Upper lobe of right lung (tissue), 1 donor: ENCODE results near the gene ZNF418. TPM values are rescaled to one million over a fixed set of nuclear protein-coding genes. Genes with fewer than 3 reads are reported as not detected.

ENCODE experiments used
- ATAC-seq: fragments of 200-7000 bp; cut with Tn5 transposase; one replicate; pipeline ENCODE4 v1.9.1; 2020; ENCODE audit warnings: mild to moderate bottlenecking, moderate library complexity
- DNase-seq: peaks from one replicate; pipeline ENCODE4 v3.0.0-alpha.2; 2020
- H3K27ac ChIP-seq: fragments of 200-600 bp; one replicate; pipeline ENCODE4 v1.8.0; 2022
- H3K27me3 ChIP-seq: fragments of 200-600 bp; one replicate; pipeline ENCODE4 v1.8.0; 2022; ENCODE audit warnings: mild to moderate bottlenecking
- H3K36me3 ChIP-seq: fragments of 200-600 bp; one replicate; pipeline ENCODE4 v1.8.0; 2022
- H3K4me1 ChIP-seq: fragments of 200-600 bp; one replicate; pipeline ENCODE4 v1.8.0; 2022
- H3K4me3 ChIP-seq: fragments of 200-600 bp; one replicate; pipeline ENCODE4 v1.8.0; 2022; ENCODE audit warnings: mild to moderate bottlenecking
- H3K9me3 ChIP-seq: fragments of 200-600 bp; one replicate; pipeline ENCODE4 v1.8.0; 2022
- intact Hi-C: fragments of 100-400 bp; cut with DNase I; formaldehyde crosslinking; loops from one replicate; pipeline ENCODE4 v1.11.0; 2022
- total RNA-seq: library from RNA; stranded (reverse); fragmentation: NEBNext Ultra II Directional; extraction: Animal tissue kit (Norgen Biotek cat#: 25700); gene quantifications from one replicate; pipeline ENCODE4 v1.2.1, GENCODE V29; 2021
- TF ChIP-seq, protein P1 (sequence below): fragments of 200-600 bp; IDR thresholded peaks from one replicate; pipeline ENCODE4 v1.8.0; 2022; ENCODE audit warnings: antibody characterized with exemption
- donor health status: DM: no; HTN: yes; CAD: no; lungs with severe emphysema.

ZNF418 gene
- total RNA-seq, 1 donor from 2014 or later: 5.0 TPM

DNA sequence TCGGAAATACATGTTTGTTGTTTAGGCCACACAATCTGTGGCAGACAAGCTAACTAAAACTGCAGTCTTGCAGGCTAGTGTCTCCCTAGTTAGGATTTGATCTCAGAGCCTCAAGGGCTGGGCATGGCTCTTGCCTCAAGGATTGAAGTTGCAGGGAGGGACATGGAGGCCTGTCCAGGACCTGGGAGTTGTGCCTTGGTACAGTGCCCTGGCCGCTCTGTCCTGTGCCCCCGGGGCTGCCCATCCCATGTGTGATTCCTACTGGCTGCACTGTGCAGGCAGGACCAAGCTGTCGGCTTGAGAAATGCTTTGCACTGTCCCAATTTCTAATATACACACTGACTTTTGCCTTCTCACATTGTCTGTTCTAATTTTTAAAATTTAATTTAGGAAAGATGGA is 19.8 kb upstream of the ZNF418 start:
- Histone ChIP-seq H3K27ac (no peak overlapping the region), H3K4me1 (no peaks in the 10 kb centered on the region), H3K36me3 (no peaks in the 10 kb centered on the region), H3K27me3 (no peaks in the 10 kb centered on the region), H3K9me3 (peaks cover 18% of the 10 kb centered on the region), H3K4me3 (no peak overlapping the region)
- DNase-seq (no peak), ATAC-seq (no peak)
- TF ChIP-seq, protein P1, sequence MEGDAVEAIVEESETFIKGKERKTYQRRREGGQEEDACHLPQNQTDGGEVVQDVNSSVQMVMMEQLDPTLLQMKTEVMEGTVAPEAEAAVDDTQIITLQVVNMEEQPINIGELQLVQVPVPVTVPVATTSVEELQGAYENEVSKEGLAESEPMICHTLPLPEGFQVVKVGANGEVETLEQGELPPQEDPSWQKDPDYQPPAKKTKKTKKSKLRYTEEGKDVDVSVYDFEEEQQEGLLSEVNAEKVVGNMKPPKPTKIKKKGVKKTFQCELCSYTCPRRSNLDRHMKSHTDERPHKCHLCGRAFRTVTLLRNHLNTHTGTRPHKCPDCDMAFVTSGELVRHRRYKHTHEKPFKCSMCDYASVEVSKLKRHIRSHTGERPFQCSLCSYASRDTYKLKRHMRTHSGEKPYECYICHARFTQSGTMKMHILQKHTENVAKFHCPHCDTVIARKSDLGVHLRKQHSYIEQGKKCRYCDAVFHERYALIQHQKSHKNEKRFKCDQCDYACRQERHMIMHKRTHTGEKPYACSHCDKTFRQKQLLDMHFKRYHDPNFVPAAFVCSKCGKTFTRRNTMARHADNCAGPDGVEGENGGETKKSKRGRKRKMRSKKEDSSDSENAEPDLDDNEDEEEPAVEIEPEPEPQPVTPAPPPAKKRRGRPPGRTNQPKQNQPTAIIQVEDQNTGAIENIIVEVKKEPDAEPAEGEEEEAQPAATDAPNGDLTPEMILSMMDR: no peak
- intact Hi-C loops: no loop called here

DNA sequence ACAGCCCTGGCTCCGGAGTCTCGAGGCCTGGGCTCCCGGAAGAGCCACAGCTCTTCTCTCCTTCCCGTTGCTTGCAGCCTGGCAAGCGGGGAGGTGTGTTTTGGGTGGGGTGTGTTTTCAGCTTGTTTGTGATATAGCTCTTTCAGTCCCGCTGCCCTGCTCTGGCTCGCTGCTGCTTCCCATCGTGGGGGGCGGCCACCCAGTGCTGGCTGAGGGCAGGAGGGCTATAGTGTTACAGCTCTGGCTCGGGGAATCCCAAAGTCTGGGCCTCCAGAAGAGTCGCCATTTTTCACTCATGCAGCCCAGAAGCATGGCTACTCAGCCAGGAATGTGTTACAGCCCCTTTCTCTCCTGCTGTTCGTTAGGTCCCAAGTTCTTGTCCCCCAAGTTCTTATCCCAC is 14.5 kb upstream of the ZNF418 start:
- no peak for DNase-seq
- TF ChIP-seq, protein P1: no peak

DNA sequence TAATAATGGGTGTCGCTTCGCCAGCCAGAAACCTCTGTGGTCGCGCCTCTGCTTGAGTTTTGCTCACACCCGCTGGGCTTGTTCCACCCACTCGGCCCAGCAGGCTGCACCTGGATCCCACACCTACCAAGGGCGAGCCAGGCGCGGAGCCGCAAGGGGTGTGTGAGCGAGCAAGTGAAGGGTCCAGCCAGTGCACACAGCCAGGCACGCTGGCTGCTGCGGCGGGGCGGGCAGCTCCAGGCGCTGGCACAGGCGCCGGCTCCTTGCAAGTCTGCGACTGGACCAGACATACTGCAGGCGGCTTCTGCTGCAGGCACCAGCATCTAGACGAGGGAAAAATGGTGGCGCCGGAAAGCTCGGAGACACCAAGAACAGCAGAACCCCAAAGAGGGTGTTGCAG is 14.1 kb upstream of the ZNF418 start:
- Histone ChIP-seq H3K36me3 (no peaks in the 10 kb centered on the region), H3K27me3 (no peaks in the 10 kb centered on the region), H3K27ac (no peak overlapping the region), H3K9me3 (no peaks in the 10 kb centered on the region), H3K4me3 (no peak overlapping the region), H3K4me1 (peaks cover 9% of the 10 kb centered on the region)
- TF ChIP-seq, protein P1: no peak
- intact Hi-C loops: no loop called here
- no peak for DNase-seq
- ATAC-seq: no peak

More for the DNA sequence above, 14.5 kb upstream of the ZNF418 start:
- Histone ChIP-seq H3K36me3 (no peaks in the 10 kb centered on the region), H3K4me3 (no peak overlapping the region), H3K4me1 (peaks cover 9% of the 10 kb centered on the region), H3K9me3 (no peaks in the 10 kb centered on the region), H3K27me3 (no peaks in the 10 kb centered on the region), H3K27ac (no peak overlapping the region)
- no peak for ATAC-seq
- intact Hi-C loops: no loop called here

DNA sequence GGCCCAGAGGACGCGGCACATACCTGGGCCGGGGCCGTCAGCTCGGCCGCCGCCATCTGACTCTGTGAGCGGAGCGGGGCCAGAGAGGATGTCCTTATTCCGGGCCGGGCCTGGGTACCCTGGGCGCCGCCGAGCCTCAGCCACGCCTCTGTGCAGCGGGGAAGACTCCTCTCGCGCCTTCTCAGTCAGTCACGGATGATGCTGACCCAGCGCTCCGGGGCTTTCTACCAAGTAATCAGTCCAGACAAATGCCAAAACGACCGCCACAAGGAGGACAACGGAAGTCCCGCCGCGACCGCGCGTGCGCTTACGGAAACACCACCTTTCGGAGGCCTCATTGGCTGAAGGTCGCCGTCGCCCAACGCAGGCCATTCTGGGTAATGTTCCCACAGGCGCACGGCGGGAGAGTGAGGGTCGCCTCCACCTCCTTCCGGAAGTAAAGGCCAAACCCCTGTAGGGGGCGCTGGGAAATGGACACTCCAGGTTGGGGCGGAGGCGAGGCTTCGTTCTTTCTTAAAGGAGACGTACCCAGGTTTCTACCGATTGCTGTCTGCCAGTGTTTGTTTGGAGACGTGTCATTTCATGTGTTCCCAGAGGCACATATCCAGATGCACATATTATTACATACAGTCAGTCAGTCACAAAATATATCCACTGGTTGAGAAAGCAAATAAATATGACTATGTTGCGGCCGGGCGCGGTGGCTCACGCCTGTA is 12.4 kb upstream of the ZNF418 start, which contains the start of gene ZNF256:
ZNF256 (minus strand) TSS at position 288 of the 716 bp plus-strand sequence; CDS start at position 56, 232 bp downstream.
- H3K4me1 ChIP-seq: peaks cover 9% of the 10 kb centered on the region
- peak within 1 kb of the TSS; percentile 79 for H3K4me3 ChIP-seq
- peak within 1 kb of the TSS; percentile 87 for H3K27ac ChIP-seq
- intact Hi-C loops: no loop called here
- H3K27me3 ChIP-seq: no peaks in the 10 kb centered on the region
- H3K9me3 ChIP-seq: peaks cover under 1% of the 10 kb centered on the region
- ATAC-seq (peak; percentile 99), DNase-seq (peak; percentile 95)
- H3K36me3 ChIP-seq: no peaks in the 10 kb centered on the region
- TF ChIP-seq, protein P1: peak; percentile 65

- peaks cover 6% of the 10 kb centered on the region for H3K9me3 ChIP-seq
- H3K4me1 ChIP-seq: peaks cover 9% of the 10 kb centered on the region
- TF ChIP-seq, protein P1: no peak
- H3K4me3 ChIP-seq: peak overlapping the region; percentile 79
- no peaks in the 10 kb centered on the region for H3K27me3 ChIP-seq
- ATAC-seq (no peak), DNase-seq (no peak)
- intact Hi-C loops: no loop called here
- H3K27ac ChIP-seq: peak overlapping the region; percentile 87
- H3K36me3 ChIP-seq: peaks cover 5% of the 10 kb centered on the region
These were observed 11.9 kb upstream of the ZNF418 start for GRCh38 chr19:57947088-57947418.
